AG04449 (cell line): ENCODE measurements around the gene SENP8.
A peak's percentile ranks its signal among the peaks of the same experiment; 100 is the strongest.

Source experiments
- CTCF ChIA-PET: fragments of 350-600 bp; formaldehyde crosslinking; extraction: SDS; loops from one replicate; lab custom pipeline; 2021; ENCODE audit warnings: antibody characterized with exemption; lab: Yijun Ruan, JAX
- POLR2A ChIA-PET: fragments of 400-600, 350-600 bp; formaldehyde crosslinking; extraction: SDS; loops from one replicate; lab custom pipeline; 2020; ENCODE audit warnings: antibody characterized with exemption, inconsistent platforms; lab: Yijun Ruan, JAX
- DNase-seq: peaks from one replicate; pipeline ENCODE4 v3.0.0-alpha.2; 2010; ENCODE audit warnings: low read depth, low spot score
- H3K4me3 ChIP-seq: 2 replicates; pipeline ENCODE4 v1.5.1; 2011; ENCODE audit warnings: low read depth, mild to moderate bottlenecking, control low read depth, low read length
- TF ChIP-seq, protein P1 (sequence below): IDR thresholded peaks from one replicate; pipeline ENCODE4 v1.5.1; 2011; ENCODE audit warnings: mild to moderate bottlenecking, moderate library complexity, low read length, control low read depth, inconsistent platforms; ENCODE audit not compliant: insufficient read depth; ENCODE audit errors: missing control alignments

Gene SENP8

DNA sequence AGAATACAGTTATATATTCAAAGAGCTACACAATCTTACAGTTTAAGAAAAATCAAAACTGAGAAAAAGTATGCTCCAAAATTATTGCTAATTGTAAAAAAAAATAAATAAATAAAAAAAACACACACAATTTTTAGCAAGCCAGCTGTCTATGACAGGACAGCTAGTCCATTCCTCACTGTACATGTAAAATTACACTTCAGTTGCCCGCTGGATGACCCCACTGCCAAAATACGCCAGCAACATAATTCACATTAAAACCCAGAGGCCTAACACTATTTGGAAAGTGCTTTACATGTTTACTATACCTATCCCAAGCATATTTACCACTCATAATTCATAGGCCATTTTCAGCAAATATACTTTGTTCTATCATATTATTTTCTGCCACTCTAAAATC, 6.1 kb upstream of the SENP8 start:
- POLR2A ChIA-PET = no interaction called here
- TF ChIP-seq, protein P1, sequence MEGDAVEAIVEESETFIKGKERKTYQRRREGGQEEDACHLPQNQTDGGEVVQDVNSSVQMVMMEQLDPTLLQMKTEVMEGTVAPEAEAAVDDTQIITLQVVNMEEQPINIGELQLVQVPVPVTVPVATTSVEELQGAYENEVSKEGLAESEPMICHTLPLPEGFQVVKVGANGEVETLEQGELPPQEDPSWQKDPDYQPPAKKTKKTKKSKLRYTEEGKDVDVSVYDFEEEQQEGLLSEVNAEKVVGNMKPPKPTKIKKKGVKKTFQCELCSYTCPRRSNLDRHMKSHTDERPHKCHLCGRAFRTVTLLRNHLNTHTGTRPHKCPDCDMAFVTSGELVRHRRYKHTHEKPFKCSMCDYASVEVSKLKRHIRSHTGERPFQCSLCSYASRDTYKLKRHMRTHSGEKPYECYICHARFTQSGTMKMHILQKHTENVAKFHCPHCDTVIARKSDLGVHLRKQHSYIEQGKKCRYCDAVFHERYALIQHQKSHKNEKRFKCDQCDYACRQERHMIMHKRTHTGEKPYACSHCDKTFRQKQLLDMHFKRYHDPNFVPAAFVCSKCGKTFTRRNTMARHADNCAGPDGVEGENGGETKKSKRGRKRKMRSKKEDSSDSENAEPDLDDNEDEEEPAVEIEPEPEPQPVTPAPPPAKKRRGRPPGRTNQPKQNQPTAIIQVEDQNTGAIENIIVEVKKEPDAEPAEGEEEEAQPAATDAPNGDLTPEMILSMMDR = no peak
- no peak for DNase-seq

DNA sequence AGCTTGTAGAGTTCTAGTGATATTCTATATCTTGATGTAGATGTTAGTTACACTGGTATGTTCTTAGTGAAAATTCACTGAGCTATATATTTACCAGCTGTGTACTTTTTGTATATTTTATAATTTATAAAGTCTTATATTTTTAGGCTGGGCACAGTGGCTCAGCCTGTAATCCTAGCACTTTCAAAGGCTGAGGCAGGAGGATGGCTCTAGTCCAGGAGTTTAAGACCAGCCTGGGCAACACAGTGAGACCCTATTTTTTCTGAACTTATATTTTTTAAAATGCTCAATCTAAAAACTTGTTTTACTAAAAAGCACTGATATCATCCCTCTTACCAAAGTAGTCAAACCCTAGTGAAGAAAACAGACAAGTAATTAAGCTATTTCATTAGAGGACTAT, 5.4 kb upstream of the SENP8 start:
- POLR2A ChIA-PET = no interaction called here
- CTCF ChIA-PET = interaction anchor here (1.4 kb wide), 1 partner anchor 16 kb away, joined by 3 read pairs; no protein-coding TSS in a partner anchor
- TF ChIP-seq, protein P1 = no peak
- no peak for DNase-seq
- no peak overlapping the region for H3K4me3 ChIP-seq

More for the DNA sequence above, 6.1 kb upstream of the SENP8 start:
- H3K4me3 ChIP-seq = no peak overlapping the region
- CTCF ChIA-PET = interaction anchor here (1.5 kb wide), 1 partner anchor 10 kb away, joined by 3 read pairs; no protein-coding TSS in a partner anchor

DNA sequence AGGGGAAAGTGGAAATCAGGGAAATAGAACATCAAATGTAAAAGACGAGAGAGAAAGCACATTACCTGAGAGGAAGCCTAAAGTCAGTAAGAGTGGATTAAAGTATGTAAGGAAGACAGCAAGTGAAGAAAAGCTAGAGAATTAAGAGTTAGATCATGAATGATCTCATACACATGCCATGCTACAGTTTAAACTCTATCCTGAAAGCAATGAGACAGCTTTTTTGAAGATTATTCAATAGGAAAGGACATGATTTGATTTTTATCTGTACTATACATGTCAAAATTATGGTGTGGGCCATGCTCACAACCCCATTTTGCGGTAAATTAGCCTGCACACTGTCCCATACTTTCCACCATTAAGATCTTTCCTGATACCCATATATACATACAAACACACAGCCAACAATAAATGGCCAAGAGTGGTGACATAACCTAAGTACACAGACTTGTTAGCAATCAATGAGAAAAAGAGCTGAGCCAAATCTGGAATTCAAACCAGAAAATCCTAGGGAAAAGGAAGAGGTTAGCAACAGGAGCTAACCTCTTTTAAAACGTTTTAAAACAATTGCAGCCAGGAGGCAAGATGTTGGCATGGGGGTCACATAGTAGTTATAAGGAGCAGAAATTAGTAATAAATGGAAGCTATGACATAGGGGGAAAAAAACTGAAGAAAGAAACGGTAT, 4.7 kb upstream of the SENP8 start:
- no peak overlapping the region for H3K4me3 ChIP-seq
- TF ChIP-seq, protein P1 = no peak
- POLR2A ChIA-PET = no interaction called here
- CTCF ChIA-PET = interaction anchor here (1.4 kb wide), 1 partner anchor 17 kb away, joined by 3 read pairs; no protein-coding TSS in a partner anchor
- DNase-seq = no peak

DNA sequence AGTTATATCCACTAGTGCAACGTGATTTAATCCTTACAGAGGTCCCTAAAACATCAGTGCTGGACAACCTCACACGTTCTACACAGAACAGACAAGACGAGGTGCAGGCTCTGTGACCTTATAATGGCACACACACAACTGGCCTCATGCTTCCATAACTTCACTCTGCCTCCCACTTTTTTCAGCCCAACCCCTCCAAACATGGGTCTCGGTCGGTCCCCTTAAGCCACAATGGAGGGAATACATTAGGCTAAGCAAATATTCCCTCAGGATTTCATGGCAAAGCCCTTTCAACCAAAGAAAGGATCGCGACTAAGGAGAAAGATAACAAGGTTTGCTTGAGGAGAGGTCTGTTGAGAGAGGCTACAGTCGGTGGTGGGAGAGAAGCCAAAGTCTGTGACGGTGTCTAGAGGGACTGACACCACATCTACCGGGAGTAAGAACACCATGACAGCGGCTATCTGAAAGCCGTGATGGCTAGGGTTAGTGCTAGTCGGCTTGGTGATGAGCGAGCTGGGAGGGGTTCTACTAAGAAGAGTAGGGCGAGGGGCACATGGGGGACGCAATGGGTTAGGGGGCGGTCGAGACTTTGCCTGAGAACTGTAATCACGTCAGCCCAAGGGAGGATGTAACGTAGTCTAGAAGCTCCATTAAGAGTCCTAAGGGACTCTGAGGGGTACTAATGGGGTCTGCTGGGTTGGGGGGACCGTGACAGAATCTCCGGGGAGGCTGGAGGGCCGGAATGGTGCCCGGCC, 1.3 kb upstream of the SENP8 start:
- ChIA-PET CTCF (interaction anchor here (1.0 kb wide), 1 partner anchor 39 kb away, joined by 3 read pairs; no protein-coding TSS in a partner anchor), POLR2A (no interaction called here)
- no peak for DNase-seq
- TF ChIP-seq, protein P1 = no peak
- peak overlapping the region; percentile 91 for H3K4me3 ChIP-seq

DNA sequence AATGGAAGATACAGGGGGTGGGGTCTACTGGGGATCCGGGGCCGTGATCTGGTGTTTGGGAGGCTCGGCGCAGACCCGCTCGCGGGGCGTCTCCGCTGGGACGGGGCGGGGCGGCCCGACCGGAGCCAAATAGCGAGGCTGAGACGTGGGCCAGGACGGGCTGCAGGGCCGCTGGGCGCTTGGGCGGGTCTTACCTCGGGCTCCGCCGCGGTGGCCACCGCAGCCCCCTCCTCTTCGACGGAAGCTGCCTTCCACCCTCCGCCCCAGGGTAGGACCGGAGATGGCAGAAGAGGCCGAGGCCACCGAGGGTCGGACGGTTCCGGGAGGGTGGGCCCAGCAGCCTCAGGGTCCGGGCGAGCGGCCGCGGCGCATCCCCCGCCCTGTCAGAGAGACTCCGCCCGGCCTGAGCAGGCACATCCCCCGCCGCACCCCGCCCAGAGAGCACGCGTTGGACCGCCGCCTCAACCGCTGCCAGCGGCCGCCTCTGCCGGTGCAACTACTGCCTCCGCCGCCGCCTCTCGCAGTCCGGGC, 652 bp upstream of the SENP8 start:
- TF ChIP-seq, protein P1 = no peak
- DNase-seq = no peak
- POLR2A ChIA-PET = interaction anchor here (1.3 kb wide), 1 partner anchor 10 kb away, joined by 4 read pairs; no protein-coding TSS in a partner anchor
- CTCF ChIA-PET = interaction anchor here (0.6 to 1.6 kb wide), 2 partner anchors 12 kb away, joined by 3 read pairs; no protein-coding TSS in a partner anchor
- peak overlapping the region; percentile 91 for H3K4me3 ChIP-seq

DNA sequence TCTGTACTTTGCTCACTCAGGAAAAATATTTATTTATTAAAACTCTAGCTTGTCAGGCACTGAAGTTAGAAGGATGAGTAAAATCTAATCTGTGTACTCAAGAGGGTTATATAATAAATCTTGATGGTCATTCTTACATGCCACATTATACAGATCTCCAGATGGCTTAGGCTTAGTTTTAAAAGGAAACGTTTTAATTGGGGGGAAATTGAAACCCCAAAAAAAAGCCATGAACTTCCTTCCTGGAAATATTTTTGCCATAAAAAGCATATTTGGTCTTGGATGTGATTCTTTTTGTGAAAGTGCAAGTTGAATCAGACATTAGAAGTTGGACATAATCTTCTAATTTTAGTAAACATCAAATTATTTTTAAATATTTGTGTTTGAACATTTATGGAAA, 6.0 kb downstream of the SENP8 start:
- DNase-seq = no peak
- H3K4me3 ChIP-seq = no peak overlapping the region
- ChIA-PET POLR2A (no interaction called here), CTCF (no interaction called here)
- TF ChIP-seq, protein P1 = no peak
